IMR-90 (cell line): ENCODE data around the gene LAMTOR3. TPM values are rescaled to one million over a fixed set of nuclear protein-coding genes. Genes with fewer than 3 reads are reported as not detected.

ENCODE experiments used
- ATAC-seq: fragments of 200-7000 bp; cut with Tn5 transposase; 2 replicates; pipeline ENCODE4 v1.9.1; 2020; ENCODE audit warnings: low read depth, mild to moderate bottlenecking, moderate library complexity
- BruUV-seq: library from RNA; stranded (reverse); fragments of 400-500 nt; replicated peaks from 2 replicates; lab custom pipeline; 2021; lab: Mats Ljungman, UMichigan
- CTCF ChIA-PET: fragments of 300-600 bp; formaldehyde crosslinking; extraction: SDS; loops from one replicate; lab custom pipeline; 2021; ENCODE audit warnings: antibody characterized with exemption; lab: Yijun Ruan, JAX
- POLR2A ChIA-PET: fragments of 300-600 bp; sonication (Branson Sonifier 250); formaldehyde crosslinking; loops from one replicate; lab custom pipeline; 2022; ENCODE audit warnings: antibody characterized with exemption; ENCODE audit not compliant: unreplicated experiment; lab: Charles Lee
- DNase-seq: peaks from one replicate; pipeline ENCODE4 v3.0.0; 2013
- H2AFZ ChIP-seq: replicated peaks from 2 replicates; pipeline ENCODE3; 2013; ENCODE audit warnings: low read length, mild to moderate bottlenecking; ENCODE audit not compliant: poor library complexity
- H2AK5ac ChIP-seq: 2 replicates; pipeline ENCODE4 v1.6.1; 2013; ENCODE audit warnings: low read depth, low read length, inconsistent platforms
- H2AK9ac ChIP-seq: replicated peaks from 2 replicates; pipeline ENCODE3; 2013; ENCODE audit warnings: mild to moderate bottlenecking, low read depth, low read length, moderate library complexity; ENCODE audit not compliant: poor library complexity
- H2BK120ac ChIP-seq: 2 replicates; pipeline ENCODE4 v1.6.1; 2013; ENCODE audit warnings: low read depth, low read length, inconsistent platforms
- H2BK15ac ChIP-seq: 3 replicates; pipeline ENCODE4 v1.6.1; 2013; ENCODE audit warnings: low read depth, low read length, inconsistent platforms
- H2BK20ac ChIP-seq: 2 replicates; pipeline ENCODE4 v1.6.1; 2013; ENCODE audit warnings: low read depth, mild to moderate bottlenecking, inconsistent platforms, low read length, moderate library complexity
- H2BK5ac ChIP-seq: 2 replicates; pipeline ENCODE4 v1.6.1; 2013; ENCODE audit warnings: mild to moderate bottlenecking, low read depth, low read length, inconsistent platforms; ENCODE audit not compliant: poor library complexity, severe bottlenecking
- H3K14ac ChIP-seq: replicated peaks from 2 replicates; pipeline ENCODE4 v1.6.1; 2013; ENCODE audit warnings: low read depth, low read length, inconsistent platforms
- H3K18ac ChIP-seq: 2 replicates; pipeline ENCODE4 v1.6.1; 2013; ENCODE audit warnings: low read depth, low read length, control low read depth
- H3K23ac ChIP-seq: 2 replicates; pipeline ENCODE4 v1.6.1; 2013; ENCODE audit warnings: low read depth, low read length, inconsistent platforms
- H3K27ac ChIP-seq: 2 replicates; pipeline ENCODE4 v1.5.1; 2013; ENCODE audit warnings: mild to moderate bottlenecking, control low read depth, low read length; ENCODE audit not compliant: insufficient read depth
- H3K27me3 ChIP-seq: 2 replicates; pipeline ENCODE4 v1.6.1; 2013; ENCODE audit warnings: low read length; ENCODE audit not compliant: control insufficient read depth, insufficient read depth
- H3K36me3 ChIP-seq: 2 replicates; pipeline ENCODE4 v1.6.1; 2013; ENCODE audit warnings: low read length, mixed read lengths; ENCODE audit not compliant: control insufficient read depth, insufficient read depth
- H3K4ac ChIP-seq: 2 replicates; pipeline ENCODE4 v1.6.1; 2013; ENCODE audit warnings: low read depth, low read length, inconsistent platforms
- H3K4me1 ChIP-seq: 2 replicates; pipeline ENCODE4 v1.6.1; 2013; ENCODE audit warnings: low read length, mixed read lengths; ENCODE audit not compliant: control insufficient read depth, insufficient read depth
- H3K4me2 ChIP-seq: 2 replicates; pipeline ENCODE4 v1.6.1; 2013; ENCODE audit warnings: low read depth, mild to moderate bottlenecking, control low read depth, low read length, moderate library complexity
- H3K4me3 ChIP-seq: 2 replicates; pipeline ENCODE4 v1.5.1; 2013; ENCODE audit warnings: low read depth, mild to moderate bottlenecking, control low read depth, low read length, moderate library complexity; ENCODE audit not compliant: insufficient read depth
- H3K56ac ChIP-seq: 2 replicates; pipeline ENCODE4 v1.6.1; 2013; ENCODE audit warnings: low read length, inconsistent platforms; ENCODE audit not compliant: insufficient read depth; ENCODE audit errors: extremely low read depth
- H3K79me1 ChIP-seq, 2 experiments: 2 replicates each; pipeline ENCODE4 v1.6.1; 2013; ENCODE audit warnings: low read length in 2 of 2, inconsistent platforms in 1 of 2, low read depth in 1 of 2
- H3K9ac ChIP-seq: 2 replicates; pipeline ENCODE4 v1.6.1; 2013; ENCODE audit warnings: low read depth, low read length, control low read depth
- H3K9me1 ChIP-seq: 2 replicates; pipeline ENCODE4 v1.6.1; 2013; ENCODE audit warnings: low read length, inconsistent platforms; ENCODE audit not compliant: insufficient read depth
- H3K9me3 ChIP-seq: 2 replicates; pipeline ENCODE4 v1.6.1; 2013; ENCODE audit warnings: low read length; ENCODE audit not compliant: control insufficient read depth, insufficient read depth
- H4K20me1 ChIP-seq: 2 replicates; pipeline ENCODE4 v1.6.1; 2013; ENCODE audit warnings: low read length, inconsistent platforms; ENCODE audit not compliant: insufficient read depth
- H4K5ac ChIP-seq: 2 replicates; pipeline ENCODE4 v1.6.1; 2013; ENCODE audit warnings: mild to moderate bottlenecking, low read depth, low read length, control low read depth
- H4K8ac ChIP-seq, 2 experiments: 2 replicates each; pipeline ENCODE4 v1.6.1; 2013; ENCODE audit warnings: low read depth in 2 of 2, low read length in 2 of 2, control low read depth in 1 of 2, inconsistent platforms in 1 of 2
- H4K91ac ChIP-seq: 2 replicates; pipeline ENCODE4 v1.6.1; 2013; ENCODE audit warnings: low read depth, low read length, inconsistent platforms; ENCODE audit not compliant: insufficient read depth
- FOS ChIP-seq: fragments of 150-350 bp; IDR thresholded peaks from 2 replicates; pipeline ENCODE4 v1.6.1; 2016; ENCODE audit warnings: low read depth, low read length
- MAFK ChIP-seq: IDR thresholded peaks from 2 replicates; pipeline ENCODE4 v1.6.1; 2012; ENCODE audit warnings: low read depth, low read length, improper control_type of control experiment
- POLR2A ChIP-seq: IDR thresholded peaks from 2 replicates; pipeline ENCODE4 v1.6.1; 2012; ENCODE audit warnings: mild to moderate bottlenecking, low read depth, low read length
- RFX5 ChIP-seq: IDR thresholded peaks from 2 replicates; pipeline ENCODE4 v1.8.0; 2012; ENCODE audit warnings: low read depth, mild to moderate bottlenecking, low read length, moderate library complexity
- USF2 ChIP-seq: fragments of 150-350 bp; IDR thresholded peaks from 2 replicates; pipeline ENCODE4 v1.6.1; 2017; ENCODE audit warnings: mild to moderate bottlenecking, antibody characterized with exemption, low read length, low read depth
- WGBS, 2 experiments: methylation state at CpG; one replicate each; pipeline versions ENCODE4 v1.1.5 to v1.1.7; 2013; ENCODE audit warnings: missing lambda C conversion rate in 2 of 2; ENCODE audit not compliant: insufficient read length in 1 of 2; ENCODE audit errors: extremely low coverage in 2 of 2; 5-methylcytosine and 5-hydroxymethylcytosine counted together
- dilution Hi-C: fragments of 300-500 bp; cut with HindIII; formaldehyde crosslinking; loops from one replicate; pipeline ENCODE4 v1.14.3; 2018; ENCODE audit warnings: low sequenced_read_pairs; ENCODE audit not compliant: unreplicated experiment
- in situ Hi-C: fragments of 300-500 bp; cut with MboI; formaldehyde crosslinking; loops from 3 replicates; pipeline ENCODE4 v1.14.3; 2019; ENCODE audit warnings: low sequenced_read_pairs, inconsistent platforms, mixed read lengths
- intact Hi-C: fragments of 100-400 bp; cut with micrococcal nuclease; formaldehyde crosslinking; loops from 2 replicates; pipeline ENCODE4 v1.10.0; 2022
- polyA plus RNA-seq, 3 experiments: library from polyadenylated mRNA; depleted of rRNA; stranded (reverse); fragments of >200 nt; gene quantifications; 2 replicates each; pipeline ENCODE4 v1.2.3, GENCODE V29; 2012; ENCODE audit warnings: low replicate concordance in 1 of 3
- total RNA-seq: library from RNA; depleted of rRNA; stranded (reverse); fragments of >200 nt; gene quantifications from 2 replicates; pipeline ENCODE4 v1.2.3, GENCODE V29; 2012

Gene LAMTOR3
- total and polyA plus RNA-seq, 2 of the 4 experiments (the other 2 are of a cell fraction), result 28.6 to 35.7 TPM

DNA sequence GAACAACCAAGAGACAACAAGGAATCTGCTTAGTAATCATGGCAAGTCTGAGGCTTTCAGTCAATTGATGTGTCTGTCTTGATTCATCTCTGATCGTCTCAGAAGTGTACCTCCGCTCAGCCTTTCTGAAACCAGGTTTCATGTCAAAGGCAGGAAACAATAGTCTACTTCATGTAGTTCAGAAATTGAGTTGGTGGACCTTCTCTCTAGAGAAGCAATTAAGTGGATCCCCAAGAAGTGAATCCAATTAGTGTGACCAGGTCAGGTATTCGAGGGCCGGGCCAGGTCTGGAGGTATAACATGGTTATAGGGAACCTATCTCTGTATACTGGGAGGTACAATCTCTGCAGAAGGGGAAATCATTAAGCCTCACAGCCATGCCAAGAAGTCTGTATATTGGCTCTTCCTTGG lies 45.6 kb downstream of the LAMTOR3 start:
- intact Hi-C loops, result no loop called here

More for the DNA sequence above, 45.6 kb downstream of the LAMTOR3 start:
- no peak for TF ChIP-seq RFX5
- no peak for TF ChIP-seq FOS
- no peak for TF ChIP-seq MAFK
- no peak for TF ChIP-seq POLR2A
- TF ChIP-seq USF2, result no peak
- ChIA-PET CTCF (no interaction called here), POLR2A (no interaction called here)
- no peak overlapping the region for H2BK120ac ChIP-seq
- ATAC-seq (no peak), DNase-seq (no peak)
- H4K91ac ChIP-seq, result no peak overlapping the region
- H3K23ac ChIP-seq, result no peak overlapping the region
- no peak overlapping the region for H2AFZ ChIP-seq
- no peak overlapping the region for H4K5ac ChIP-seq
- H3K79me1 ChIP-seq, result no peaks in the 10 kb centered on the region
- H3K4me1 ChIP-seq, result no peaks in the 10 kb centered on the region
- no peak overlapping the region for H3K27ac ChIP-seq
- no peak overlapping the region for H4K8ac ChIP-seq
- no peak overlapping the region for H3K14ac ChIP-seq
- H2BK15ac ChIP-seq, result no peak overlapping the region
- no peak overlapping the region for H2AK5ac ChIP-seq
- H3K4me3 ChIP-seq, result no peak overlapping the region
- no peak overlapping the region for H2BK20ac ChIP-seq
- H2AK9ac ChIP-seq, result no peak overlapping the region
- H3K9me1 ChIP-seq, result no peaks in the 10 kb centered on the region
- in situ Hi-C loops, result no loop called here
- dilution Hi-C loops, result no loop called here
- no peak overlapping the region for H3K4ac ChIP-seq
- H3K9ac ChIP-seq, result no peak overlapping the region
- WGBS, 2 experiments, result no CpG with 5 or more reads among the region's 4 CpGs
- no peak overlapping the region for H2BK5ac ChIP-seq
- BruUV-seq, result no TSS peak
- no peak overlapping the region for H3K56ac ChIP-seq
- no peaks in the 10 kb centered on the region for H4K20me1 ChIP-seq
- peaks cover 2% of the 10 kb centered on the region; the same call in 1 of the 2 replicates for H3K27me3 ChIP-seq
- H3K18ac ChIP-seq, result no peak overlapping the region
- no peaks in the 10 kb centered on the region for H3K9me3 ChIP-seq
- no peaks in the 10 kb centered on the region for H3K36me3 ChIP-seq
- H3K4me2 ChIP-seq, result no peak overlapping the region
